NCI-H1436 (cell line): ENCODE data around the gene CEP72.
A peak's percentile ranks its signal among the peaks of the same experiment; 100 is the strongest.

Source experiments
- DNase-seq: peaks from one replicate; lab custom pipeline; 2025; lab: John Stamatoyannopoulos, UW

The CEP72 gene

GRCh38 chr5:618450-618849 is 6.3 kb downstream of the CEP72 start:
- DNase-seq: no peak

DNA sequence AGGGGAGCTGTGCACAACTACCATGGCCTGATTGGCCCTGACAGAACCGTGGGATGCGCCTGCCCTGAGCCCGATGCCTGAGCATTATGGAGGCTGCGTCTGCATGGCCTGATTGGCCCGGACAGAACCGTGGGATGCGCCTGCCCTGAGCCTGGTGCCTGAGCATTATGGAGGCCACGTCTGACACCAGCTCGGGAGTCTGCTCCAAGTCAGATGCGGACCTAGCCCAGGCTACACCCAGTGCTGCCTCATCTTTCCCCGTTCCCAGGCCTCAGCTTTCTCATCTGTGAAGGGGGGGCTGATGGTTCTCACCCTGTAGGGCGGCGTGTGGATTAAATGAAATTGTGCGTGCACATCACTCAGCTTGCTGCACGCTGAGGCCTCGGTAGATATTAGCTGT is 7.3 kb downstream of the CEP72 start:
- DNase-seq: no peak

GRCh38 chr5:620152-620551 is 8.0 kb downstream of the CEP72 start:
- no peak for DNase-seq

DNA sequence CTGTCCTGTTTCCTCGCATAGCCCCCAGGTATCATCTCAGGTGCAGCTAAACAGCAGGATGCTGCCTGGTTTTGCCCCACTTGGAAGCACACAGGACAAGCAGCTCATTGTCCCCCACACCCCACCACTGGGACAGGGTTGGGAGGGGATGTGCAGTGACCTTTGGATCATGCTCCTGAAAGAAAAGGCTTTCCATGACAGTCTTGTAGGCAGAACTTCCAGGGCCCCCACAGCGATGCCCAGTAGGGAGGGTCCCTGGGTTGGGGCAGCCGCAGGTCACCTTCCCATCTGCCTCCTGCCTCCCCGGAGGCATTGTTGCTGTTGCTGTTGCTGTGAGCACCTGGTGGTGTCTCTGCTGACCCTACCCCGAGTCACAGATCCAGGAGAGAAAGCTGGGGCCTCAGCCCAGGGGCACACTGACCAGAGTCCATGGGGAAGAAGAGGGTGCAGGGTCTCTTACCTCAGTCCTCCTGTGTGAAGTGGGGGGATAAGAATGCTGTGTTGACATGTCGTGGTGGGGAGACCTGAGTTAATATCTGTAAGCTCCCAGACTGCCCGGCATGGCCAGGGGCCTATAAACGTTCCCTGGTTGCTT is 8.5 kb downstream of the CEP72 start:
- DNase-seq: no peak

DNA sequence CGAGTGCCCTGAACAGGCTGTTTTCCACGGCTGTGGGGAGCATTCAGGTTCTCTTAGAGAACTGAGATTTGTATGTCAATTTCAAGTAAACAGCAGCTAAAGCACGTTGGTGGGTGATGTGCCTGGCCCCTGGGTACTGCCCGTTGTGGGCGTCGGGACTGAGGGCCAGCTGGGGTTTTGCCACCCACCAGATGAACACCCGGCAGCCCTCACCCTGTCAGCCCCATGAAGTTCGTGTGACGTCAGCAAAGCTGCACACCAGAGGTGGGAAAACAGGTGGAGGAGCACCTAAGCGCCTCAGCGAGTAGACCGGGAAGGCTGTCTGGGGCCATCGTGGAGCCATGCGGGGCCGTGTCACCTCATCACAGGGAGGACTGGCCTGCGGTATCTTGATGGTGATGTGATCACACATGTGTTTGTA is 9.2 kb downstream of the CEP72 start:
- no peak for DNase-seq

DNA sequence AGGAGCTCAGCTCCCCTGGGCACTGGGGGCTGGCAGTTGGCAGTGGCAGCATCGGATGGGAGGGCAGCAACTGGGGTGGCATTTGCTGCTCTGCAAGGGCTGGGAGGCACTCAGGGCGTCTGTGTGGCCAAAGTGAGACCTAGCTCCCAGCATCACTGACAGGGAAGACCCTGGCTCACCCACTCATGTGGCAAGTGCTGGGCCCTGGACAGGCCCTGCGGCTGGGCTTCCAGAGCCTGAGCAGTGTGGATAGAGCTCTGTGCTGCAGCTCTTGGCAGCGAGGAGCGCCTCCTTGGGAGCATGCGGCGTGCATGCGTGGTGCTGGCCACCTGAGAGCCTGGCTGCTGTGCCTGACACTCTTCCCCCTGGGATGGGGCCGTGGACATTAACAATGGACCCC is 10.2 kb downstream of the CEP72 start:
- no peak for DNase-seq

- DNase-seq: no peak
Measured at GRCh38 chr5:622946-623522, 10.9 kb downstream of the CEP72 start.

DNA sequence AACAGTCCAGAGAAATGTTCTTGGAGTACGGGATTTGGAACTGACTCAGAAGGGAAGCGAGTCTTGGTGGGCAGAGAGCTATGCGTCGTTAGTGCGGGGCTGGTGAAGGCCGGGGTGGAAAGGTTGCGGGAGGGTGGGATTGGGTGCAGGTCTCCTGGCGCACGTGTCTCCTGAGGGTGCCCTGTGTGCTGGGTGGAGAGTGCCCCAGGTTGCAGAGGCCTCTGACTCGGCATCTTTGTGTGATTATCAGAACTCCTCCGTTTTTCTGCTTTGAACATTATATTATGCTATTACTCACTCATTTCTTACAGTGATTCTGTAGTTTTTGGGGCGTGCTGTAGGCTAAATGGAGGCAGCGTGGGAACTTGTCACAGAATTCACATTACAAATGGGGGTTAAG is 11.4 kb downstream of the CEP72 start:
- no peak for DNase-seq

DNA sequence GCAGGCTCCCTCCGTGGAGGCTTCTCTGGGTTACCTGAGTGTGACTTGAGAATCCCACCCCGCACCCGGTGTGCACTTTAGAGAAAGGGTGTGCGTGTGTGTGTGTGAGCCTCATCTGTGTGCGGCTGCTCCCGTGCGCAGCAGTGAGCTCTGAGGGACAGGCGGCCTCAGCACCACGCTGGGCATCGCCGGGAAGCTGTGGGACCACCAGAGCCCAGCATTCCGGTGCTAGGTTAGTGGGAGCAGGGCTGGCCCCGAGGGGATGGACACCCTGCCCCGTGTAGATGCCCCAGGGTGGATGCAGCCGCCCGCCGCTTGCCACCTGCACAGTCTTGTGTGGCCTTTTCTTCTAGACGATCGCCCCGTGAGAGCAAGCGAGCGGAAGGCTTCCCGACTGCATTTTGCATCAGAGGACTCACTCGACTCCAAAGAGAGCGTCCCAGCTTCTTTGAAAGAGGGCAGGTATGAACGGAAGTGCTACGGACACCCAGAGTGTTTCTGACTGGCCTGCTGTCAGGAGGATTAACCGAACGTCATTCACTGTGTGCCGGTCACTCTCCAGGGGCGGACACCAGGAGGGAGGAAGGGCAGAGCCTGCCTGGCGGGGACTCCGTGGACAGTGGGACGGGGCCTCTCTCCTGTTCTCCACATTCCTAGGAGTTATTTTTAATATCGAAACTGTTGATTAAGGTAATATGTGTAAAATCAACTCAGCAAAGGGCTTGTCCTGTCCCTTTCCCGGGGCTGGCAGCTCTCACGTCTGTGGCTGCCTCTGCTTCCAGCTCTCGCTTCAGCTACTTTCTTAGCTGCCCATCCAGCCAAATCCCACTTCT is 12.2 kb downstream of the CEP72 start:
- no peak for DNase-seq

DNA sequence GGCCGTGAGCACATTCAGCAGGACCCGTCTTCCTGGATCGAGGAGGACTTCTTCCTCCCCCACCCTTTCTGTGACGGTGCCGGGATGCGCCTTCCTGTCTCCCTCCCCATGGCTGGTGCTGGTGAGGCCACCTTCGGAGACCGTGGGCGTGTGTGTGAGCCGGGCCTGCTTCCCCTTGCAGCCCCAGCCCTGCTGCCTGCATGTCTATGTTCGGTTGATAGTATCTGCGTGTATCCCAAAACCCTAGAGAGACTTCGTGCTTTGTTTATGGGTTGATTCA is 12.8 kb downstream of the CEP72 start:
- no peak for DNase-seq

DNA sequence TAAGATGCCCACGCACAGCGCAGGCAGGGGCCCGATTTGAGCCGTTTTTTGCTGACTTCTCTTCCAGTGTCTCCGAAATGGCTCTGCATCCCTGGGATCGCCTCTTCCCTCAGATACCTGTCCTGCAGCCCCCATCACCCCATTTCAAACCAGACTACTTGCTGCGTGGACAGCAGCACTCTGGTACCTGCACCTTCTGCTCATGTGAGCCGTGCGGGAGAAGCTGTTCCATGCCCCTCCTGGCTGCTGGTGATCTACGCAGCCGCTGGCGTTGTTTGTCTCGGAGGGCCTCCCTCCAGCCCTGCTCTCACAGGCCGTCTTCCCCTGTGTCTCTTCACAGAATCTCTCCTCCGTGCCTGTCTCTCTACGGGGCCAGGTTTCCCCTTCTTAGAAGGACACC is 13.4 kb downstream of the CEP72 start:
- DNase-seq: no peak

DNA sequence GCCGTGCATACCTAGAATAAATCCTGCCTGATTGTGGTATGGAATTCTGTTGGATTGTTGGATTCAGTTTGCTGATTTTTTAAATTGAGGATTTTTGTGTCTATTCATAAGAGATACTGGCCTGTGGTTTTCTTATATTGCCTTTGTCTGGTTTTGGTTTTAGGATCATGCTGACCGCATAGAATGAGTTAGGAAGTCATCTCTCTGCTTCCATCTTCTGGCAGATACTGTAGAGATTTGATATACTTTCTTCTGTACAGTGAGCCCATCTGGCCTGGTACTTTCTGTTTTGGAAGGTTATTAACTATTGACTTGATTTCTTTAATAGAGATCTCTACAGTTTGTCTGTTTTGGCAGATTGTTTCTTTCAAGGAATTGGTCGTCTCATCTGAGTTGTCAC is 14.7 kb downstream of the CEP72 start:
- DNase-seq: no peak

DNA sequence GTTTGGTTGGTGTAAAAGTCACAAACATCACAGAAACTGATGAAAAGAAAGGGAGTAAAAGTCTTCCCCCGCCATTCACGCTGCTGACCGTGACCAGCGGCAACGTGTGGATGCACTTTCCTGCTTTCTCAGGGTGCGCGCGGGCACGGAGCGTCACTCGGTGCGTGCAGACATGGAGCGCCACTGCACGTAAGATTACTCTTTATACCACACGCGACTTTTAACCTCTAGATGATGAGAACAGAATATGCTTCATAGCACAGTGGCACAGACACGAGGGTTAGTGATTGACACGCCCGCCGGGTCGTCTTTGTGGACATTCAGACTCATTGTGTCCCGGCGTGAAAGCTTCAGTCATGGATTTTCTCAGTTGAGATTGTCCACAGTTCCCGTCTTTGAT is 15.7 kb downstream of the CEP72 start:
- DNase-seq: no peak

DNA sequence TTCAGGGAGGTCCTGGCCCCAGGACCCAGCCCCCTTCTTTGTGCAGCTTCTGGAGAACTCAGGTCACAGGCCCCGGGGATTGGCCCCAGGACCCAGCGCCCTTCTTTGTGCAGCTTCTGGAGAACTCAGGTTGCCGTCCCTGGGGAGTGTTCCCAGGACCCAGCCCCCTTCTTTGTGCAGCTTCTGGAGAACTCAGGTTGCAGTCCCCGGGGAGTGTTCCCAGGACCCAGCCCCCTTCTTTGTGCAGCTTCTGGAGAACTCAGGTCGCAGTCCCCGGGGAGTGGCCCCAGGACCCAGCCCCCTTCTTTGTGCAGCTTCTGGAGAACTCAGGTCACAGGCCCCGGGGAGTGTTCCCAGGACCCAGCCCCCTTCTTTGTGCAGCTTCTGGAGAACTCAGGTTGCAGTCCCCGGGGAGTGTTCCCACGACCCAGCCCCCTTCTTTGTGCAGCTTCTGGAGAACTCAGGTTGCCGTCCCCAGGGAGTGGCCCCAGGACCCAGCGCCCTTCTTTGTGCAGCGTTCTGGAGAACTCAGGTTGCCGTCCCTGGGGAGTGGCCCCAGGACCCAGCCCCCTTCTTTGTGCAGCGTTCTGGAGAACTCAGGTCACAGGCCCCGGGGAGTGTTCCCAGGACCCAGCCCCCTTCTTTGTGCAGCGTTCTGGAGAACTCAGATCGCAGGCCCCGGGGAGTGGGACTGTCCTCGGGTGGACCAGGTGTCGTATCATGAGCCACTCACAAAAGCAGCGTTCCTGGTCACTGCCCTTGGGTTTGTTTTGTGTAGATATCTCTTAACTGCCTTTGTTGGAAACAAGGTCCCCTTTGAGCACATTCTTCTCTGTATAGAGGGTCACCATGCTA is 16.4 kb downstream of the CEP72 start:
- peak; percentile 87 for DNase-seq

- no peak for DNase-seq
Measured at GRCh38 chr5:633501-633955, 21.4 kb downstream of the CEP72 start.

DNA sequence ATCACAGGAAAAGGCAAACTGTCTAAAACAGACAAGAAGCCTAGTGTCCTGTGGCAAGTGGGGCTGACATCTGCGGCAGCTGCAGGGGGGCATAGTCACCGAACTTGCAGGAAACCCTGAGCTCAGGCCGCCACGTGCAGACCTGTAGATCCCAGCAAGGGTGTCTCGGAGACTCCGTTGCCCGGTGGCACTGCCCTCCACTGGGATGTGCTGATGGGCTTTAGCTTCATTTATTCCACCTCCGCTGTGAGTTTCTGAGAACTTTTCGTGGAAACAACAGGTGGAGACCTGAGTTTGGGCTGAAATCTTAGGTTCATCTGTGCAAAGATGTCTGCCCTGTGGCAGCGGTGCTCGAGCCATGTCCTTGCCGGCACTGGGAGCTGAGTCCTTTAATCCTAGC is 22.1 kb downstream of the CEP72 start:
- DNase-seq: no peak

GRCh38 chr5:635306-636055 is 23.3 kb downstream of the CEP72 start:
- DNase-seq: no peak

DNA sequence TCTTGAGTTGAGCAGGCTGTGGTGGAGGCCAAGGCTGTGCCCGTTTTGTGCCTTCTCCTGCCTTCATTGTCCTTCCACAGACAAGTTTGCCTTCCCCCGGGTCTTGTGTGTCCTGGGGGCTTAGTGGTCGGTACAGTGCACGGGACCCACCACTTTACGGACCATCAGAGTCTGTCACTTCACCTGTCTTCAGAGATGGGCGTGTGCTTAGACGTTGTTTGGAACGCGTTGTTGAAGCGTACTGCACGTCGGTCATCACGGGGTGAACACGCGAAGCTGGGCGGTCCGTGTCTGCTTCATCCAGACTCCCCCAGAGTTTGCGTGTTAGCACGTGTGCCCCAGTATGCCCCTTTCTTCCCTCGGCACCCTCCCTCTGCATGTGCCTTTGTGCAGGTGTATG is 24.8 kb downstream of the CEP72 start:
- no peak for DNase-seq

DNA sequence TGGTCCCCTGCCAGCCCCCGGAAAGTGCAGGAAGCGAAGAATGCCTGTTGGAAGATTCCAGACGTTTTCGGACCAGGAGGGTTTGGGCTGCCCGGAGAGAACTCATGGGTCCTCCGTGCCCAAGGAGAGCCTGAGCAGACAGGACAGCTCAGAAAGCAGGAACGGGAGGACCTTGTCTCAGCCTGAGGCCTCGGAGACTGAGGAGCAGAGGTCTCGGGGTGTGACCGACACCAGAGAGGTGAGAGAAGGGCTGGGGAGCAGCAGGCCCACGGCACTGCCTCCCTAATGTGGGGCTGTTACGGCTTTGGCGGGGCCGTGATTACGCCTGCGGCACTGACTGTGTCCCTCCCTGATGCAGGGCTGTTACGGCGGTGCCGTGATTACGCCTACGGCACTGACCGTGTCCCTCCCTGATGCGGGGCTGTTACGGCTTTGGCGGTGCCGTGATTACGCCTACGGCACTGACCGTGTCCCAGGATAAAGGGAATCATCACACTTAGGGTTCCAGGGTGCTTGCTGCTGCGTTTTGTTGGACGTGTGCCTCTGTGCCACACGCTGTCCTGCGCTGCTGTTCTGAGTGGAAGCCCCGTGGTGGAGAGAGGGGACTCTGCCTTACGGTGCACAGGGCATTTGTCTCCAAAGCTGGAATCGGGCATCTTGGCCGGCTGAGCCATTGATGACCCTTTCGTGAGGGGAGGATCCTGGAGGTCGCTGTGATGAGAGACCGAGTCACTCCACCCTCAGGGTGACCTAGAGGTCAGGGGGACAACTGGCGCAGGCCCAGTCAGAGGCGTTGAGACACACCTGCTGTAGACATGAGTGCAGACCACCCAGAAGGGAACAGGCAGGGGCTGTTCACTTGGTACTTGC is 25.7 kb downstream of the CEP72 start:
- no peak for DNase-seq

DNA sequence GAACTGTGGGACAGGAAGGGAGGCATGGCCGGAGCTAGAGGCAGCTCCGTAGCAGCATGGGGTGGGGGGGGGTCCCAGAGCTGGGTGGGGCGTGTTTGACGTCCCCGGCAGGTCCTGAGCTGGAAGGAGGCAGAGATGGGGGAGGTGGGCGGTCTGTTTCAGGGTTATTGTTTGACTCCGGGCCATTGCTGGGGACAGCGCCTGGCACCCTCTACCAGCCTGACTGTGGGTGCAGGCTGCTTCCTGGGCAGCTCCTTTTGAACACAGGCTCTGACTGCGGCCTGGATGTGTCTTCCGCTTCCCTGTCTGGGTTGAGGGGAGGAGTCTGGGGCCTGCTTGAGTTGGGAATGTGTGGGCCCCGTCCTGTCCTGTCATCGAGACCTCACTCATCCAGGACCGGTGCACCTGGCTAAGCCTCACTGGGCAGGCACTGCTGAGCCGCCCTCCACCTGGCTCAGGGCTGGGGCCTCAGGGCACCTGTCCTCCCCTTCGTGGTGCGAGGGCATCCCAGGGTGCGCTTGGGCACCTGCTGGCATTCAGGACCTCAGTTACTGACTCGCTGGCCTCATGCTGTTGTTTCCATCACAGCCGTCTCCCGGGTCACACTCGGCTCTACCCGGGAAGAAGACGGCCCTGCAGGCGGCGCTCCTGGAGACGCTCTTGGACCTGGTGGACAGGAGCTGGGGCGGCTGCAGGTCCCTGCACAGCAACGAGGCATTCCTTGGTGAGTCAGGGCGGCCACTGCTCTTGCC is 26.5 kb downstream of the CEP72 start:
- no peak for DNase-seq

GRCh38 chr5:639253-639530 is 27.1 kb downstream of the CEP72 start:
- no peak for DNase-seq
